HG03095 (cell line): ENCODE results near the gene GNRH2.
"Not testable (repeated sequence)": the region's sequence is repeated elsewhere in the genome, so short reads cannot be mapped to it uniquely, and the experiment has no call there.

ENCODE experiments used
- ATAC-seq: cut with Tn5 transposase; IDR thresholded peaks from one replicate; pipeline ENCODE4 v1.9.1; 2021; ENCODE audit warnings: moderate library complexity; ENCODE audit not compliant: unreplicated experiment

The GNRH2 gene

GRCh38 chr20:3043322-3043721, at the start of gene GNRH2:
Gene GNRH2 (plus strand): TSS chr20:3043622. CDS start chr20:3044415, 793 bp downstream.
- no peak for ATAC-seq

GRCh38 chr20:2995796-2996195, 47.6 kb upstream of the GNRH2 start:
- ATAC-seq = no peak

GRCh38 chr20:2998728-2999127, 44.7 kb upstream of the GNRH2 start:
- no peak for ATAC-seq

GRCh38 chr20:3000852-3001523, 42.4 kb upstream of the GNRH2 start:
- no peak for ATAC-seq

- ATAC-seq = no peak
These were observed 40.0 kb upstream of the GNRH2 start for GRCh38 chr20:3003416-3003815.

- no peak for ATAC-seq
These were observed 32.3 kb upstream of the GNRH2 start for GRCh38 chr20:3010985-3011723.

GRCh38 chr20:3011752-3012151, 31.7 kb upstream of the GNRH2 start:
- no peak for ATAC-seq

GRCh38 chr20:3013771-3014170, 29.7 kb upstream of the GNRH2 start:
- ATAC-seq = no peak

GRCh38 chr20:3014179-3014578, 29.2 kb upstream of the GNRH2 start:
- ATAC-seq = no peak

- ATAC-seq = no peak
These were observed 28.8 kb upstream of the GNRH2 start for GRCh38 chr20:3014662-3015061.

- not testable (repeated sequence) for ATAC-seq
These were observed 28.1 kb upstream of the GNRH2 start for GRCh38 chr20:3015302-3015701.

GRCh38 chr20:3021327-3021726, 22.1 kb upstream of the GNRH2 start:
- no peak for ATAC-seq

GRCh38 chr20:3021777-3022176, 21.6 kb upstream of the GNRH2 start:
- no peak for ATAC-seq

GRCh38 chr20:3022559-3023490, 20.6 kb upstream of the GNRH2 start:
- not testable (repeated sequence) for ATAC-seq

GRCh38 chr20:3027987-3028386, 15.4 kb upstream of the GNRH2 start:
- ATAC-seq = no peak

- ATAC-seq = no peak
These were observed 11.8 kb upstream of the GNRH2 start for GRCh38 chr20:3031524-3032147.

GRCh38 chr20:3032624-3033023, 10.8 kb upstream of the GNRH2 start:
- no peak for ATAC-seq

- ATAC-seq = no peak
These were observed 5.8 kb upstream of the GNRH2 start for GRCh38 chr20:3037654-3038053.

GRCh38 chr20:3038454-3038853, 5.0 kb upstream of the GNRH2 start:
- no peak for ATAC-seq

- ATAC-seq = no peak
These were observed 4.0 kb upstream of the GNRH2 start for GRCh38 chr20:3039426-3039825.

GRCh38 chr20:3040086-3040485, 3.3 kb upstream of the GNRH2 start:
- ATAC-seq = no peak
